Type B pancreatic cell (in vitro differentiated cells): ENCODE data around the gene MYH10. TPM values are rescaled to one million over a fixed set of nuclear protein-coding genes. Genes with fewer than 3 reads are reported as not detected.

Experiments
- DNase-seq: peaks from one replicate; pipeline ENCODE4 v3.0.0; 2021; ENCODE audit warnings: mixed read lengths; ENCODE audit not compliant: unreplicated experiment; ENCODE audit errors: extremely low spot score
- H3K27ac Mint-ChIP-seq: 2 replicates; pipeline ENCODE4 v1.8.0; 2021; ENCODE audit warnings: mild to moderate bottlenecking, mixed read lengths
- H3K27me3 Mint-ChIP-seq: 2 replicates; pipeline ENCODE4 v1.8.0; 2021; ENCODE audit warnings: mixed read lengths
- H3K36me3 Mint-ChIP-seq: 2 replicates; pipeline ENCODE4 v1.8.0; 2021; ENCODE audit warnings: mixed read lengths
- H3K4me1 Mint-ChIP-seq: one replicate; pipeline ENCODE4 v1.8.0; 2021; ENCODE audit warnings: mixed read lengths; ENCODE audit not compliant: unreplicated experiment
- H3K4me3 Mint-ChIP-seq: 2 replicates; pipeline ENCODE4 v1.8.0; 2021; ENCODE audit warnings: mild to moderate bottlenecking, mixed read lengths
- H3K9me3 Mint-ChIP-seq: 2 replicates; pipeline ENCODE4 v1.8.0; 2021; ENCODE audit warnings: mixed read lengths
- total RNA-seq: library from RNA; stranded (reverse); gene quantifications from 2 replicates; pipeline ENCODE4 v1.2.1, GENCODE V29; 2021; ENCODE audit warnings: low replicate concordance
- TF ChIP-seq, protein P1 (sequence below): fragments of 200-600 bp; sonication (generic); conservative IDR thresholded peaks from 2 replicates; pipeline ENCODE4 v1.5.0; 2021; ENCODE audit warnings: antibody characterized with exemption, mild to moderate bottlenecking

MYH10 gene
- total RNA-seq, 1 donor from 2014 or later: 254 TPM

DNA sequence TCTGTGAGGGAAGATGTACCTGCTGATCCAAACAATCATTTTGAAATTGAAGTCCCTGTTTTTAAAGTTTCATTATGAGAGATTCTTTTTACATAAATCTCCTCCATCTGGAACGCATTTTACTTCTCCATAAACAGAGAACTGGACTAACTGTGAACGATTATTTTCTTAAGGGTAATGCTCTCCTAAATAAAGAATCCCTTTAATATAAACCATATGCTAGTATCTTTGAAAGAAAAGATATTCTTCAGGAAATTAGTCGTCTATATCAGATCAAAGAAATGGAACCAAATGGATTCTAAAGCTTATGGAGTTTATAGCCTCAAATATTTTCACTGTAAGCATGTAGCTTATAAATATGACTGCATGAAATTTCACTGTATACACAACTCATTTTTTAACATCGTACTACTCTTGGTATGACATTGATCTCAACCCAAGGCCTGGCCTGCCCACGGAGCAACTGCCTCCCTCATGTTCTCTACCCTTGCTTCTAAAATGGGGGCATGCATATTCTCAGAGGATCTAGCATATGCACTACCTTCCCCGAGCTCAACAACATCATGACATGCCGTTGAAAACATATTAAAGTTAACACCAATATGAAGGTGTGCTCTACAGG lies 66.4 kb downstream of the MYH10 start:
- peak overlapping the region; percentile 22 for H3K27ac Mint-ChIP-seq
- no peak overlapping the region for H3K4me3 Mint-ChIP-seq
- no peaks in the 10 kb centered on the region for H3K9me3 Mint-ChIP-seq
- peaks cover 11% of the 10 kb centered on the region for H3K4me1 Mint-ChIP-seq
- TF ChIP-seq, protein P1, sequence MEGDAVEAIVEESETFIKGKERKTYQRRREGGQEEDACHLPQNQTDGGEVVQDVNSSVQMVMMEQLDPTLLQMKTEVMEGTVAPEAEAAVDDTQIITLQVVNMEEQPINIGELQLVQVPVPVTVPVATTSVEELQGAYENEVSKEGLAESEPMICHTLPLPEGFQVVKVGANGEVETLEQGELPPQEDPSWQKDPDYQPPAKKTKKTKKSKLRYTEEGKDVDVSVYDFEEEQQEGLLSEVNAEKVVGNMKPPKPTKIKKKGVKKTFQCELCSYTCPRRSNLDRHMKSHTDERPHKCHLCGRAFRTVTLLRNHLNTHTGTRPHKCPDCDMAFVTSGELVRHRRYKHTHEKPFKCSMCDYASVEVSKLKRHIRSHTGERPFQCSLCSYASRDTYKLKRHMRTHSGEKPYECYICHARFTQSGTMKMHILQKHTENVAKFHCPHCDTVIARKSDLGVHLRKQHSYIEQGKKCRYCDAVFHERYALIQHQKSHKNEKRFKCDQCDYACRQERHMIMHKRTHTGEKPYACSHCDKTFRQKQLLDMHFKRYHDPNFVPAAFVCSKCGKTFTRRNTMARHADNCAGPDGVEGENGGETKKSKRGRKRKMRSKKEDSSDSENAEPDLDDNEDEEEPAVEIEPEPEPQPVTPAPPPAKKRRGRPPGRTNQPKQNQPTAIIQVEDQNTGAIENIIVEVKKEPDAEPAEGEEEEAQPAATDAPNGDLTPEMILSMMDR: no peak
- peaks cover 50% of the 10 kb centered on the region for H3K36me3 Mint-ChIP-seq
- H3K27me3 Mint-ChIP-seq: no peaks in the 10 kb centered on the region
- no peak for DNase-seq

DNA sequence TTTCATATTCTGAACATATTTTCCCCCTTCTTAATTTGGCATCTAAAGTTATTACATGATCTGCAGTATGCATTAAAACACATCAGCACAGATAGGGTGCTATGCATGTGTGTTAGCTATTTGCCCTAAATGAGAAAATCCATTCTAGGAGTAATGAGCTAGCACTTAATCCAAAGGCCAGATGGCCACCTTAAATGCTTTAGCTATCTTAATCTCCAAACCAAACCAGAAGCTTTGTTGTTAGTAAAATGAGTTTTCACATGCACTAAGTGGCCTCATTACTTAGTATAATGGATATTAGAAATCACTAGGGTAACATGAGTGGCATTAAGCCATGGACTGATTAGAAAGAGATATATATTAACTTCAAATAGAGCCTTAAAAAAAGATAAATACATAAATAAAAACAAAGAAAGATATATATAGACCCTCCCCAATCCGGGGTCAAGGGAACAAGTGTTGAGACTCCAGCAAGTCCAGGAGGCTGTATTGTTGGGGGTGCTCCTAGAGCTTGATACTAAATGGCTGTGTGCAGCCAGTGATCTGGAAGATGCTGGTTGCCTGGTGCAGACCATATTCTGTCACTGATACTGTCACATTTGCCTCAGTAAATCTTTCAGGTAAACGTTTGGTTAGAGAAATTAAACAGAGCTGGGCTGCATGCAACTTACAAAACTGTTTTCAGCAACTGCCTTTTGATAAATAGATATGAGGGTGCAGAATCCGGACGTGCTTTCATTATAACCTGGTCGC lies 67.3 kb downstream of the MYH10 start:
- TF ChIP-seq, protein P1: no peak
- peaks cover 11% of the 10 kb centered on the region for H3K4me1 Mint-ChIP-seq
- H3K4me3 Mint-ChIP-seq: no peak overlapping the region
- DNase-seq: no peak
- H3K27me3 Mint-ChIP-seq: no peaks in the 10 kb centered on the region
- H3K36me3 Mint-ChIP-seq: peaks cover 42% of the 10 kb centered on the region
- no peaks in the 10 kb centered on the region for H3K9me3 Mint-ChIP-seq
- H3K27ac Mint-ChIP-seq: peak overlapping the region; percentile 22

DNA sequence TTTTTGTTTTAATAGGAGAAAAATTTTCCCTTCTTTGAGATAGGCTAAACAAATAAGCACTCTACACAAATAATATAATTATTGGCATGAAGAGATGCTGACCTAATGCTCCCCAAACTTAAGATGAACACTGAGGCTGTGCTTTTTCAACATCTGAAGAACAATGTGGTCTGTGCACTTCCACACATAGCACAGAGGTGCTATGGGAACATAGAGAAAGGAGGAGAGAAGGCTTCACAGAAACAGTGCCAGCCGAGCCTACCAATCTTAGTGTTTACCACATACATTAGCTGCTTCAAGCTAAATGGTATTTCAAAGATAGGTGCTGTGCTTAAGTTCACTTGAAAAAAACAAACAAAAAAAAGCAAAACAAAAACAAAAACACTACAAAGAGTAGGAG lies 72.4 kb downstream of the MYH10 start:
- Mint-ChIP-seq H3K27ac (peak overlapping the region; percentile 43), H3K4me3 (no peak overlapping the region), H3K9me3 (peaks cover 4% of the 10 kb centered on the region), H3K4me1 (peaks cover 9% of the 10 kb centered on the region), H3K36me3 (peaks cover 45% of the 10 kb centered on the region), H3K27me3 (no peaks in the 10 kb centered on the region)
- no peak for DNase-seq
- TF ChIP-seq, protein P1: no peak

DNA sequence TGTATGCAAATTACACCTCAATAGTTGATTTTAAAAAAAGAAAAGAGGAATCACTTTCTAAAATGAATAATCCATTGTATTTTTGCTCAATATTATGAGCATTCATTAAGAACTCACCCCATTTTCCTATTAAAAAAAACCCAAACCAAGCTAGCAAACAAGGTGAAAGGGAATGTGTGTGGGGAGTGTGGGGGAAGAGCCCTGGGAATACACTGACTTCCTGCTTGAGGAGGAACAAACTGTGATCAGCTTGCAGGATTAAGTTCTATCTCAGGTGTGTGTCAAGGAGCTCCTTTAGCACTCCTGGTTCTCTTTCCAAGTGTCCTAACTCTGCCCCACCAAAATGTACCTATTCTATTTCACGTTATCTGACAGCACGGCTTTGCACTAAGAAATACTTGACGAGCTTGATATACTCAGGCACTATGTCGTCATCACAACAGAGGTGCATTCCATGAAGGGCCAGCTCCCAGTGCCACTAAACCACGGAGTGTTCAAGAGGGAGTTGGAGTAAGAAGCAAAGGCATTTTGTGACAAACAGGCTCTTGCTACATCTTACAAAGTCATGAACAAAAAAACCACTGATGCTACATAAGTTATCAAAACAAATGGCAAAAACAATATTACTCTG lies 73.2 kb downstream of the MYH10 start:
- no peak for DNase-seq
- Mint-ChIP-seq H3K27ac (peak overlapping the region; percentile 43), H3K4me3 (no peak overlapping the region), H3K27me3 (no peaks in the 10 kb centered on the region), H3K36me3 (peaks cover 45% of the 10 kb centered on the region), H3K4me1 (peaks cover 6% of the 10 kb centered on the region), H3K9me3 (peaks cover 4% of the 10 kb centered on the region)
- TF ChIP-seq, protein P1: no peak

DNA sequence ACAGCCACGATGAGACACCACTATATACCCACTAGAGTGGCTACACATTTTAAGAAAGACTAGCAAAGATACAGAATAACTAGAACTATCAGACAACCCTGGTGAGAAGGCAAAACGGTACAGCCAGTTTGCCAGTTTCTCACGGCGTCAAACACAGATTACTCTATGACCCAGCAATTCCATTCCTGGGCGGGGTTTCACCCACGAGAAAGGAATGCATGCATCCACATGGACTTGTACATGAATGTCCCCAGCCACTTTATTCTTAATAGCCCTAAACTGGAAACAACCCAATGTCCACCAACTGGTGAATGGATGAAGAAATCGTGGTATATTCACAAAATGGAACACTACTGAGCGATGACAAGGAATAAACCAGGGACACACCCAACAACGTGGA lies 74.5 kb downstream of the MYH10 start:
- Mint-ChIP-seq H3K9me3 (peaks cover 4% of the 10 kb centered on the region), H3K27ac (peak overlapping the region; percentile 85), H3K36me3 (peaks cover 42% of the 10 kb centered on the region), H3K27me3 (no peaks in the 10 kb centered on the region), H3K4me1 (peaks cover 9% of the 10 kb centered on the region), H3K4me3 (no peak overlapping the region)
- TF ChIP-seq, protein P1: no peak
- no peak for DNase-seq
